ENCODE measurements around the gene STX10.

DNA sequence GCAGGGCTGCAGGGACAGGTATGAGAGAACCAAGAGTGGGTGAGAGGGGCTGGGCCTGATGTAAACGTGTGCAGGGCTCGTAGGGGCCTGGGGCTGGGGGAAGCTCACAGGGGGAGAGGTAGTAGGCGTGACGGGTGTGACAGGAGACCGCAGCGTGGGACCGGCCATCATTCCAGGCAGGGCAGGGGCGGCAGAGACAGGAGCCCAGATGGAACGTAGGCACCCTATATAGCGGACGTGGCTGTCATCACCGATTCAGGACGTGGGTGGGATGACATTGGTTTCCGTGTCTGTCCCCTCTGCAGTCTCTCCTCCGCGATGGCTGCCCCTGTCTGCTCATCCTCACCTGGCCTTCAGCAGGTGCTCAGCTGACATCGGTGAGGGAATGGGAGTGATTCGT is 48.5 kb upstream of the STX10 start:
- TF ChIP-seq, protein P1, sequence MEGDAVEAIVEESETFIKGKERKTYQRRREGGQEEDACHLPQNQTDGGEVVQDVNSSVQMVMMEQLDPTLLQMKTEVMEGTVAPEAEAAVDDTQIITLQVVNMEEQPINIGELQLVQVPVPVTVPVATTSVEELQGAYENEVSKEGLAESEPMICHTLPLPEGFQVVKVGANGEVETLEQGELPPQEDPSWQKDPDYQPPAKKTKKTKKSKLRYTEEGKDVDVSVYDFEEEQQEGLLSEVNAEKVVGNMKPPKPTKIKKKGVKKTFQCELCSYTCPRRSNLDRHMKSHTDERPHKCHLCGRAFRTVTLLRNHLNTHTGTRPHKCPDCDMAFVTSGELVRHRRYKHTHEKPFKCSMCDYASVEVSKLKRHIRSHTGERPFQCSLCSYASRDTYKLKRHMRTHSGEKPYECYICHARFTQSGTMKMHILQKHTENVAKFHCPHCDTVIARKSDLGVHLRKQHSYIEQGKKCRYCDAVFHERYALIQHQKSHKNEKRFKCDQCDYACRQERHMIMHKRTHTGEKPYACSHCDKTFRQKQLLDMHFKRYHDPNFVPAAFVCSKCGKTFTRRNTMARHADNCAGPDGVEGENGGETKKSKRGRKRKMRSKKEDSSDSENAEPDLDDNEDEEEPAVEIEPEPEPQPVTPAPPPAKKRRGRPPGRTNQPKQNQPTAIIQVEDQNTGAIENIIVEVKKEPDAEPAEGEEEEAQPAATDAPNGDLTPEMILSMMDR (conservative IDR thresholded peaks at IDR 0.05; ENCODE audit: low read depth, low read length): no peak
- TF ChIP-seq EZH2 (IDR thresholded peaks at IDR 0.05; ENCODE audit: low read length, unreplicated experiment): no peak
- TF ChIP-seq EZH2phosphoT487 (IDR thresholded peaks at IDR 0.05; ENCODE audit: borderline replicate concordance, low read length): no peak
